Peyer's patch (tissue), 4 donors: ENCODE data around the gene QDPR.

Source experiments
- CTCF ChIP-seq, 6 experiments: fragments of 450-650 bp in 4 of 6; fragments of 200-600 bp in 2 of 6; sonication (generic) in 1 of 6; IDR thresholded peaks; one replicate each; pipeline ENCODE4 v1.5.1; 2017 to 2019; ENCODE audit warnings: antibody characterized with exemption in 6 of 6, mild to moderate bottlenecking in 3 of 6, moderate library complexity in 1 of 6
- POLR2A ChIP-seq, 2 donors: fragments of 450-650 bp; IDR thresholded peaks; one replicate each; pipeline ENCODE4 v1.5.1; 2017; ENCODE audit warnings: antibody characterized with exemption in 2 of 2, mild to moderate bottlenecking in 2 of 2, moderate library complexity in 2 of 2

GRCh38 chr4:17469931-17470674 is 41.8 kb downstream of the QDPR start:
- TF ChIP-seq CTCF (IDR thresholded peaks at IDR 0.05) (no peak), POLR2A (IDR thresholded peaks at IDR 0.05) (no peak)
